Astrocyte of the spinal cord (primary cell): ENCODE measurements around the gene RPL37A.

Experiments
- DNase-seq: peaks from one replicate; pipeline ENCODE4 v3.0.0; 2011; ENCODE audit warnings: low read depth, low spot score
- H3K4me3 ChIP-seq: 2 replicates; pipeline ENCODE4 v1.5.1; 2011; ENCODE audit warnings: low read depth, mild to moderate bottlenecking, low read length, moderate library complexity
- CTCF ChIP-seq: IDR thresholded peaks from 2 replicates; pipeline ENCODE4 v1.5.1; 2012; ENCODE audit warnings: low read depth, mild to moderate bottlenecking, low read length, inconsistent platforms
- in situ Hi-C: cut with HindIII; loops from 2 replicates; pipeline ENCODE4 v1.10.0; 2017; ENCODE audit warnings: low sequenced_read_pairs

Gene RPL37A

DNA sequence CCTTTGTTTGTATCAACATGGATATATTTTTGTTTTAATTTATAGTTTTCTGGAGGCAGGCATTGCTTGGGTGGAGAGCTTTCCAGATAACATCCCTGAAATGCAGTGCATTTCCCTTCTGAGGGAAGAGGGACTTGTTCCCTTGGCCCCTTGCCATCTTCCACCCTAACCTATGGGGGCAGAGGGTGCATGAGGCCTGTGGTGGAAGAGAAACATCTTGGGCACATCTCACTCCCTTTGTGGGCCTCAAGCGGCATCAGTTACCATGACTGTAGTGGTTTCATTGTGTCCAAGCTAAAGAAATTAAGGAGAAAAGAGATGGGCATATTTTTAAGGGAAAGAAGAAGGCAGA is 5.3 kb upstream of the RPL37A start:
- H3K4me3 ChIP-seq, result no peak overlapping the region
- in situ Hi-C loops, result no loop called here
- no peak for TF ChIP-seq CTCF
- DNase-seq, result no peak

- peak; percentile 70 for DNase-seq
- TF ChIP-seq CTCF, result no peak
- in situ Hi-C loops, result no loop called here
- no peak overlapping the region for H3K4me3 ChIP-seq
These were observed 3.0 kb upstream of the RPL37A start for GRCh38 chr2:216495656-216496055.

DNA sequence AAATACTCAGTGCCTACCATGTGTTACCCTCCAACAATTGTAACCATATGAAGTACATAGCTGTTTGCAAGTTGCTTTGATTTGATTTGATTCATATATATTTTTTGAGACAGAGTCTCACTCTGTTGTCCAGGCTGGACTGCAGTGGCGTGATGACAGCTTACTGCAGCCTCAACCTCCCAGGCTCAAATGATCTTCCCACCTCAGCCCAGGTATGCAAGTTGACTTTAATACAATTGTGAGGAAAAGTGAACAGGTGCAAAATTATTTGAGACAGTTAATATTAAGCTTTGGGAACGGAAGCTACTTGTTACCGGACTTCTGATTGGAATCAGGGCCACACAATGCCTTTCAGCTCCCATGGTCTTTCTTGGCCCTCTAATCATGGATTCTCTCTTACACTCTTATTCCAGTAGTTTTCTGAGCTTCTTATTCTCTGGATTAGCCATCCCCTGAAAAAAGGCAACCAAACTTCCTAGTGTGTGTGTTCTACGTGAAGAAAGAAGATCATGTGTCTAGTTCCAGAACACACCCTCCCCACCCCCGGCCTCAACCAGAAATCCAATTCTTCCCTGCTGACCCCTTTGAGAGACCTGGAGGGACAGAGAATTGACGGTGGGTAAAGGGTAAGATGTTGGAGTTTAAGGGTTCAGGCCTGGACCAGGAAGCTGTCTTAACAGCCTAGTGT is 1.1 kb upstream of the RPL37A start:
- in situ Hi-C loops, result no loop called here
- H3K4me3 ChIP-seq, result peak overlapping the region; percentile 99
- DNase-seq, result no peak
- no peak for TF ChIP-seq CTCF

DNA sequence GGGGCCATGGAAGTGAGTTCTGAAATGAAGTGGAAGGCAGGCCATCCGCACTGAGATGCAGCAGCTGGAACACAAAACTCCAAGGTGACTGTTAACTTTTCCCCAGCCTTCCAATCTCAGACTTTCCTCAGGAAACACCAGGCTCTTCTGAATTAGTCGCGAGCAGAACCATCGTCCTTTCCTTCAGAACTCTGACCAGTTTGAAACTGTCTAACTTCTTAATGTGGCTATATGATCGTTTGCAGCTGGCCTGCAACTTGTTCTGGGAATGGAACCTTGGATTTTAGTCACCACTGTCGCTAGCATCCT is 620 bp upstream of the RPL37A start:
- TF ChIP-seq CTCF, result no peak
- H3K4me3 ChIP-seq, result peak overlapping the region; percentile 99
- in situ Hi-C loops, result no loop called here
- DNase-seq, result no peak

DNA sequence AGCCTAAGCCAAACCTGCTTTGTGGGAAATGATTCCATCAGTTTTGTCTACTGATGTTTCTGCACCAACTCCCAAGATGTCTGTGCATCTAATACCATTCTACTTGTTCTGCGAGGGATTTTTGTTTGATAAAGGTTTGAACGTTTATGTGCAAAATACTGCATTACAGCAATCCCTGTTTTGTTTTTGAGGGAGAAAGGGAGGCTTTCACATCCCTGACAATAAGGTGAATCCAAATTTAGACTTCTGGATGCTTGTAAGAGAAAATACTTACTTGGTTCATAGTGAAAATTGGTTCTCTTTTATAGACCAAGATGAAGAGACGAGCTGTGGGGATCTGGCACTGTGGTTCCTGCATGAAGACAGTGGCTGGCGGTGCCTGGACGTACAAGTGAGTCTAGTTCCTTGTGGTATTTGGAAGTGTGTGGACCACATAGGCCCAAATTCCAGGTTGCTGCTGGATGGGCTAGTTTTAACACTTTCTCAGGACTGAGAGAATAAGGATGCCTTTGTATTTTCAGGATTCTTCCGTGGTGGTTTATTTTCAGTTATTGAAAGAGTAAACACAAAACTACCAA is 1.1 kb downstream of the RPL37A start:
- in situ Hi-C loops, result no loop called here
- H3K4me3 ChIP-seq, result peak overlapping the region; percentile 99
- no peak for TF ChIP-seq CTCF
- DNase-seq, result no peak

- H3K4me3 ChIP-seq, result peak overlapping the region; percentile 99
- no peak for DNase-seq
- in situ Hi-C loops, result no loop called here
- no peak for TF ChIP-seq CTCF
These were observed 1.9 kb downstream of the RPL37A start for GRCh38 chr2:216500572-216500971.
